Activated CD4-positive, alpha-beta memory T cell treated with anti-CD3 and anti-CD28 coated beads for 36 hours (primary cell): ENCODE results near the gene METTL21C. TPM values are rescaled to one million over a fixed set of nuclear protein-coding genes. Genes with fewer than 3 reads are reported as not detected.
A peak's percentile ranks its signal among the peaks of the same experiment; 100 is the strongest.

ENCODE experiments used
- CTCF ChIA-PET: fragments of 350-600 bp; sonication (Branson Sonifier 250); formaldehyde crosslinking; loops from one replicate; lab custom pipeline; 2021; ENCODE audit warnings: antibody characterized with exemption, inconsistent platforms; lab: Charles Lee
- POLR2A ChIA-PET: fragments of 350-600 bp; sonication (Branson Sonifier 250); formaldehyde crosslinking; loops from one replicate; lab custom pipeline; 2021; ENCODE audit warnings: antibody characterized with exemption; lab: Charles Lee
- DNase-seq: peaks from one replicate; pipeline ENCODE4 v3.0.0-alpha.2; 2020
- H3K27ac Mint-ChIP-seq: one replicate; pipeline ENCODE4 v1.8.0; 2021; ENCODE audit warnings: mixed read lengths
- H3K27me3 Mint-ChIP-seq: one replicate; pipeline ENCODE4 v1.8.0; 2021; ENCODE audit warnings: mixed read lengths
- H3K36me3 Mint-ChIP-seq: one replicate; pipeline ENCODE4 v1.8.0; 2021; ENCODE audit warnings: mixed read lengths
- H3K4me1 Mint-ChIP-seq: one replicate; pipeline ENCODE4 v1.8.0; 2021; ENCODE audit warnings: low read depth, mixed read lengths
- H3K4me3 Mint-ChIP-seq: one replicate; pipeline ENCODE4 v1.8.0; 2021; ENCODE audit warnings: mild to moderate bottlenecking, mixed read lengths
- H3K9me3 Mint-ChIP-seq: one replicate; pipeline ENCODE4 v1.8.0; 2021; ENCODE audit warnings: mixed read lengths
- intact Hi-C: fragments of 100-400 bp; cut with micrococcal nuclease; formaldehyde crosslinking; loops from one replicate; pipeline ENCODE4 v1.15.1; 2023
- total RNA-seq, 2 experiments: library from RNA; stranded (reverse); gene quantifications; one replicate each; pipeline ENCODE4 v1.2.3, GENCODE V29; 2021

METTL21C gene
- total RNA-seq, 2 experiments from 2014 or later = not detected

DNA sequence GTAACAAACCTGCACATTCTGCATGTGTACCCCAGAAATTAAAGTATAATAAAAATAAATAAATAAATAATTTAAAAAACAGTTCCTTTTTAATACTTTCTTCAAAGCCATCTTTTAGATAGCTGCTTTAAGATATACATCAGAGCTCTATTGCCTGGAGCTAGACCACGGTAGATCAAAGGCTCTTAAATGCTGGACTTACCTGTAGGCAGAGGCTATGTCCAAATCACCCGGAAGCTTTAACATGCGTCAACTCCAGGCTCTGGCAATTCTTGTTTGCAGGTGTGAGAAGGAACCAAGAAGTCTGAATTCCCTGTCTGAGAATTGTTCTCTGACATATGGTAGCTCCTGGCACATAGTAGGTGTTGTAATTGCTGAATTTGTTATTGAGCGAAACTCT is 1.6 kb upstream of the METTL21C start:
- no peaks in the 10 kb centered on the region for H3K36me3 Mint-ChIP-seq
- ChIA-PET CTCF (no interaction called here), POLR2A (no interaction called here)
- H3K27ac Mint-ChIP-seq = no peak overlapping the region
- no peak overlapping the region for H3K4me3 Mint-ChIP-seq
- H3K27me3 Mint-ChIP-seq = peaks cover 15% of the 10 kb centered on the region
- H3K9me3 Mint-ChIP-seq = peaks cover 9% of the 10 kb centered on the region
- intact Hi-C loops = no loop called here
- no peaks in the 10 kb centered on the region for H3K4me1 Mint-ChIP-seq
- no peak for DNase-seq

DNA sequence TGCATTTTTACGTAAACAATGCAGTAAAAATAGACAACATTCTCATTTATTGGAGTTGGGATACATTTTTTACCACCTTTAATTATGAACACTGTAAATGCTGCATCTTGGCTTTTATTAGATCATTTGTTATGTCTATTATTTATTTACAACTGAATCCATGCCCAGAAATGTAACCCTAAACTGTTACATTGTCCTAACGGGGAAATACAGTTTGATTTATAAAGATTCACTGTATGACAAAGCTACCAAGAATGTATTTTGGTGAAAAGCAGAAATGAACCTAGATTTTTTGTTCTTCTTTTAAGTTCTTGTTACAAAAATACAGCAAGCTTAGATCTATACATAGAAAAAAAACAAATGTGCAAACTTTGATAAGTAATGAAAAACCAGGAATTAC is 1.1 kb downstream of the METTL21C start:
- intact Hi-C loops = no loop called here
- POLR2A ChIA-PET = no interaction called here
- H3K4me3 Mint-ChIP-seq = no peak overlapping the region
- H3K4me1 Mint-ChIP-seq = no peaks in the 10 kb centered on the region
- H3K9me3 Mint-ChIP-seq = peaks cover 6% of the 10 kb centered on the region
- peaks cover 18% of the 10 kb centered on the region for H3K27me3 Mint-ChIP-seq
- no peak for DNase-seq
- no peak overlapping the region for H3K27ac Mint-ChIP-seq
- H3K36me3 Mint-ChIP-seq = no peaks in the 10 kb centered on the region
- CTCF ChIA-PET = no interaction called here

DNA sequence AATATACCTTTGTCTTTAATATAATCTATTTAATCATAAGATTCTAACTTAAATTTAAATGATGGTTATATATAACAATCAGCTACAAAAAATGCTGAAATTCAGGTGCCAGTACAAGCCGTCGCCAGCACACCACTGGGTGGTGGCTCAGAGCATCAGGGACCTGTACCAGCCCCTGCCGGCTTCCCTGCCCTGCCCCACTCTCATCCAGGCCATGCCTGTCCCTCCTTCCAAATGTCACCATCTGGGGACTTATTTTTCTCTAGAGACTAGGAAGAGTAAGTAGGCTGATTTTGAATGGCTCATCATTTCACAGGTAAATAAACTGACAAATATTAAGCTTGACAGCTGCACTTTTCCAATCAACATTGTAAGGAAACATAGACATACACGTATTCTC is 1.6 kb downstream of the METTL21C start:
- peaks cover 18% of the 10 kb centered on the region for H3K27me3 Mint-ChIP-seq
- no peak for DNase-seq
- H3K27ac Mint-ChIP-seq = no peak overlapping the region
- no peaks in the 10 kb centered on the region for H3K4me1 Mint-ChIP-seq
- no peak overlapping the region for H3K4me3 Mint-ChIP-seq
- H3K36me3 Mint-ChIP-seq = no peaks in the 10 kb centered on the region
- intact Hi-C loops = no loop called here
- peaks cover under 1% of the 10 kb centered on the region for H3K9me3 Mint-ChIP-seq
- ChIA-PET POLR2A (no interaction called here), CTCF (no interaction called here)

DNA sequence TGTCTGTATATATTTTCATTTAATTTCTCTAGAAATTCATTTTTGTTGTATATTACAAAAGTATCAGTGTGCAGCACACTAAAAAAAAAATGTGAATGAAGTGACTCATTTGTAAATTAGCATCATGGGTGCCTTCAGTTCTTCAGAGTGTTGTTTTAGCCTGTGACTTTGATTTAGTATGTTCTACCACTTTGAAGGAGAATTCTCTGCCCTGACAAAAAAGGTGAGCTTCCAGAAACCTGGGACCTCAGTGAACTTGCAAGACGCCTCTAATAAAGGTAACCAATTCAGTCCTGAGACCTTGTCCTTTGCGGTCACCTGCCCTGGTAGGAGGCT is 2.4 kb downstream of the METTL21C start:
- H3K4me3 Mint-ChIP-seq = no peak overlapping the region
- H3K9me3 Mint-ChIP-seq = no peaks in the 10 kb centered on the region
- H3K36me3 Mint-ChIP-seq = no peaks in the 10 kb centered on the region
- ChIA-PET POLR2A (no interaction called here), CTCF (no interaction called here)
- DNase-seq = no peak
- H3K27me3 Mint-ChIP-seq = peaks cover 18% of the 10 kb centered on the region
- H3K4me1 Mint-ChIP-seq = no peaks in the 10 kb centered on the region
- H3K27ac Mint-ChIP-seq = no peak overlapping the region
- intact Hi-C loops = no loop called here

DNA sequence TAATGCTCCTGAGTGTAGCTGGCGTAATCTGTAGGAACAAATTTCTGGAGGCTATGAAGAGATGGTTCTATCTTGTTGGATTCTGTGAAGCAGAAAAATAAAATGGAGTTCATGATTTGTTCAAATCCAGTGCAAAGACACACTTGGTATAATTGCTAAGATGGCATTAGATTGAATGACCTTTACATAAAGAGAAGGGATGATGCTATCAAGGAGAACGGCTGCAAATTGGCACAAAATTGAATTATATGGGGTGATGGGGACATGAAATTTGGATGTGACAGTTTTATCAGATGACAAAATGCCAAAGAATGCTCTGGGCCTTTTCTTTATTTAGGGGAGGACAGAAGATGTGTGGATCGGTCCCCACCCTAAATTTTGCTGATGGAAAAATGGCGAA is 4.0 kb downstream of the METTL21C start:
- POLR2A ChIA-PET = no interaction called here
- Mint-ChIP-seq H3K4me3 (no peak overlapping the region), H3K9me3 (no peaks in the 10 kb centered on the region), H3K27me3 (peaks cover 17% of the 10 kb centered on the region), H3K27ac (no peak overlapping the region), H3K36me3 (no peaks in the 10 kb centered on the region), H3K4me1 (peaks cover 9% of the 10 kb centered on the region)
- DNase-seq = no peak
- intact Hi-C loops = no loop called here
- CTCF ChIA-PET = no interaction called here

DNA sequence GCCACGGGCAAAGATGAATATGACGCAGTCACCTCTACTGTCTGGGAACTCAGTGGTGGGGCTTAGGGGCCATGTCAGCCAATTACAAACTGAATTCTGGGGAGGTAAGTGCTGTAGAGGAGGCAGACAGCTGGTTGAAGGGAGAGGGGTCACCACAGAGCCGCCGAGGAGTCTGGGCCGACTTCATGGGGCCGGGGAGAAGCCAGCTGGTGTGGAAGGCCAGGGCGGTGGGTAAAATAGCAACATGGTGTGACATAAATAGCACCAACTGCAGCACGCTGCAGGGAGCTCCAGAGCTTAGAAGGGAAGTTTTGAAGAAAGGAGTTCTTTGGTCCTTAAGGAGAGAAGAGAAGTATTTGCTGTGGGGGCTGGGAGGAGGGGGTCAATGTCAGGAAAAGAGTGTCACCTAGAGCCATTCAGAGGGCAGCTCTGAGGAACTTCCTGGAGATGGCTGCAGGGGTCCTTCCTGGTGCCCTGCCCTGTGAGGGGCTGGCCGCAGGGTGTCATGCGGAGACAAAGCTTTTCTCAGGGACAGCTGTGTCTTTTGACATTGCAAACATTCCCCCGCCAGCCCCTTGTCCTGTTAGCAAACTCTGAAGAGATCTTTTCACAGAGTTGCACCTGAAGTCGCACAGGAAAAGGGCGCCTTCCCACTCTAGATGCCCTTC is 6.4 kb downstream of the METTL21C start:
- peaks cover 10% of the 10 kb centered on the region for H3K4me1 Mint-ChIP-seq
- CTCF ChIA-PET = no interaction called here
- intact Hi-C loops = no loop called here
- H3K27me3 Mint-ChIP-seq = peaks cover 14% of the 10 kb centered on the region
- H3K4me3 Mint-ChIP-seq = no peak overlapping the region
- no peak overlapping the region for H3K27ac Mint-ChIP-seq
- POLR2A ChIA-PET = no interaction called here
- no peaks in the 10 kb centered on the region for H3K36me3 Mint-ChIP-seq
- no peak for DNase-seq
- H3K9me3 Mint-ChIP-seq = no peaks in the 10 kb centered on the region

DNA sequence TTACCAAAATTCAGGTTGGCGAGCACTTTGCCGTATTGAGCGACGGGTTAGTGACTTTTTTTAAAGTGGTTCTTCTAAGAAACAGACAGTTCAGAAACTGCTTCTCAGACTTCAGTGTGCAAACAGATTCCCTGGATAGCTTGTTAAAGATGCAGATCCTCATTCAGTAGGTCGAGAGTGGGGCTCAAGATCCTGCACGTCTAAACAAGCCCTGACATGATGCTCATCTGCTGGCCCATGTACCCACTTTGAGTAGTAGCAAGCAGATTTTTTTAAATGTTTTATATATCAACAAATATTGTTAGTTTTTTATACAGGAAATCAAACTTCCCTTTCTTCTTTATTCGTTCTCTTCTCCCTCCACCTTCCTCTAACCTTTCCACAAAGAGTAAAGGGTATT is 7.3 kb downstream of the METTL21C start:
- peaks cover 11% of the 10 kb centered on the region for H3K27me3 Mint-ChIP-seq
- intact Hi-C loops = no loop called here
- H3K36me3 Mint-ChIP-seq = no peaks in the 10 kb centered on the region
- H3K27ac Mint-ChIP-seq = no peak overlapping the region
- no peaks in the 10 kb centered on the region for H3K9me3 Mint-ChIP-seq
- no peak for DNase-seq
- no peak overlapping the region for H3K4me3 Mint-ChIP-seq
- CTCF ChIA-PET = interaction anchor here (0.6 kb wide), 1 partner anchor 28 kb away, joined by 4 read pairs; no protein-coding TSS in a partner anchor
- POLR2A ChIA-PET = no interaction called here
- H3K4me1 Mint-ChIP-seq = peaks cover 15% of the 10 kb centered on the region

DNA sequence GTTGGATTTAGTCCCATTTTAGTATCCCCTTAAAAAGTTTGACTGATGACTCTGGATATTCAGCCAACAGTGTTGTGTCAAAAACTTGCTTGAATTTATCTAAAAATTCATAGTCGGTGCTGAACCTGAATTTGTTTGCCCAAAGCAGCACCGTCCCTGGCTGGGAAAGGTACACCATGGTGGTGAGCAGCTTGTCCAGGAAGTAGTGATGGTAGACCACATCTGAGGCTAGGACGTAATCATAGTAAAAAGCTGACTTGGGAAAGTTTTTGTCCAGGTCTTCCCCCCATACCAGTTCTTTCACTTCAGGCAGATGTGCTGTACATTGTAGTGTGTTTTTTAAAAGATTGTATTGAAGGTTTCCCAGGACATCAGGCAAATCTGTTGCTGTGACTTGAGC is 8.8 kb downstream of the METTL21C start:
- intact Hi-C loops = no loop called here
- no peak for DNase-seq
- Mint-ChIP-seq H3K4me3 (no peak overlapping the region), H3K9me3 (no peaks in the 10 kb centered on the region), H3K36me3 (no peaks in the 10 kb centered on the region), H3K27me3 (peaks cover 5% of the 10 kb centered on the region), H3K4me1 (peaks cover 22% of the 10 kb centered on the region), H3K27ac (no peak overlapping the region)
- POLR2A ChIA-PET = interaction anchor here (0.9 kb wide), 1 partner anchor 113 kb away, joined by 3 read pairs; no protein-coding TSS in a partner anchor
- CTCF ChIA-PET = no interaction called here

DNA sequence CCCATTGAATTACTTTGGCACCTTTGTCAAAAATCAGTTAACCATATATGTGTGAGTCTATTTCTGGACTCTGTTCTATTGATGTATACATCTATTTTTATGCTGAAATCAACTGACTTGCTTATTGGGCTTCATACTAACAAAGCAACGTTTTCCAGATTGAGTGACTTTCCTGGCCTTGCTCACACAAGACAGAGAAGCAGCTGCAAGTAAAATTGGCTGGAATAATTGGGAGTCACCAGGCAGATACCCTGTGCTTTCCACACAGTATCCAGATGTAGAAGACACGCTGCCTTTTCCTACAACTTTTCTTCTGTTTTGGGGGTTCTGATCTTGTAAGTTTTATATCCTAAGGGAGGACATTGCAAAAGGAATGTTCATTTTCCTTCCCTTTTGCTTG is 11.2 kb downstream of the METTL21C start:
- peaks cover 8% of the 10 kb centered on the region for H3K36me3 Mint-ChIP-seq
- H3K9me3 Mint-ChIP-seq = no peaks in the 10 kb centered on the region
- peaks cover 31% of the 10 kb centered on the region for H3K4me1 Mint-ChIP-seq
- CTCF ChIA-PET = interaction anchor here (0.8 kb wide), 1 partner anchor 116 kb away, joined by 3 read pairs; no protein-coding TSS in a partner anchor
- DNase-seq = no peak
- no peaks in the 10 kb centered on the region for H3K27me3 Mint-ChIP-seq
- intact Hi-C loops = loop anchor here (5.0 kb wide), 1 partner anchor 164 kb away; the partner anchor contains the start of gene ERCC5
- H3K27ac Mint-ChIP-seq = no peak overlapping the region
- H3K4me3 Mint-ChIP-seq = no peak overlapping the region
- POLR2A ChIA-PET = interaction anchor here (1.0 kb wide), 1 partner anchor 88 kb away, joined by 3 read pairs; no protein-coding TSS in a partner anchor

DNA sequence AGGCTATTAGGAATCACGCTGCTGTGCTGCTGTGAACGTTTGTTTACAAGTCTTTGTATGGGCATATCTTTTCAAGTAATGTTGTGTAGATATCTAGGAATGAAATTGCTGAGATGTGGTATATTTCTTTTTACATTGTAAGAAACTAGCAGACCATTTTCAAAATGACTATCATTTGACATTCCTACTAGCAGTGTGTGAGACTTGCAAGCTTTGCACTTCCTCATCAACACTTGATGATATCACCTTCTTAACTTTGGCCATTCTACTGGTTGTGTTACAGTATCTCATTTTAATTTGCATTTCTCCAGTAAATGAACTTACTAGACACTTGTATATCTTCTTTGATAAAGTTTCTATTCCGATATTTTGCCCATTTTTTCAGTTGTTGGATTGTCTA is 12.1 kb downstream of the METTL21C start:
- Mint-ChIP-seq H3K36me3 (peaks cover 10% of the 10 kb centered on the region), H3K9me3 (no peaks in the 10 kb centered on the region), H3K27me3 (no peaks in the 10 kb centered on the region), H3K4me1 (peaks cover 31% of the 10 kb centered on the region), H3K4me3 (no peak overlapping the region), H3K27ac (no peak overlapping the region)
- CTCF ChIA-PET = interaction anchor here (0.8 kb wide), 1 partner anchor 117 kb away, joined by 3 read pairs; no protein-coding TSS in a partner anchor
- intact Hi-C loops = loop anchor here (5.0 kb wide), 1 partner anchor 165 kb away; the partner anchor contains the start of gene ERCC5
- DNase-seq = no peak
- POLR2A ChIA-PET = interaction anchor here (1.0 kb wide), 1 partner anchor 87 kb away, joined by 3 read pairs; no protein-coding TSS in a partner anchor

DNA sequence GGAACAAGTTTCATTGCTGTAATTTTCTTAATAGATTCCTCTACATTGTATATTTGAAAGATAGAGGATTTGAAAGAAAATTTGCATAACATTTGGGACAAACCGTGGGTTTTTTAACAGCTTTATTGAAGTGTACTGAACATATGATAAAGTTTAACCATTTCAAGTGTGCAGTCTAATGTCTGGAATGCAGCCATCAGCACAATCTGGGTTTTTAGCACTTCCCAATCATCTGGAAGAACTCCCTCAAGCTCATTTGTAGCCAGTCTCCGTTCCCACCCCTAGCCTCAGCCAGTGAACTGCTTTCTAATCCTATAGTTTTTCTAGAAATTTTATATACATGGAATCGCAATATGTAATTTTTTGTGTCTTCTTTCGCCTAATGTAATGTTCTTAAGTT is 12.6 kb downstream of the METTL21C start:
- POLR2A ChIA-PET = no interaction called here
- H3K27me3 Mint-ChIP-seq = no peaks in the 10 kb centered on the region
- CTCF ChIA-PET = no interaction called here
- peaks cover 31% of the 10 kb centered on the region for H3K4me1 Mint-ChIP-seq
- no peak overlapping the region for H3K4me3 Mint-ChIP-seq
- no peak overlapping the region for H3K27ac Mint-ChIP-seq
- H3K36me3 Mint-ChIP-seq = peaks cover 14% of the 10 kb centered on the region
- no peak for DNase-seq
- no peaks in the 10 kb centered on the region for H3K9me3 Mint-ChIP-seq
- intact Hi-C loops = loop anchor here (5.0 kb wide), 1 partner anchor 165 kb away; the partner anchor contains the start of gene ERCC5

DNA sequence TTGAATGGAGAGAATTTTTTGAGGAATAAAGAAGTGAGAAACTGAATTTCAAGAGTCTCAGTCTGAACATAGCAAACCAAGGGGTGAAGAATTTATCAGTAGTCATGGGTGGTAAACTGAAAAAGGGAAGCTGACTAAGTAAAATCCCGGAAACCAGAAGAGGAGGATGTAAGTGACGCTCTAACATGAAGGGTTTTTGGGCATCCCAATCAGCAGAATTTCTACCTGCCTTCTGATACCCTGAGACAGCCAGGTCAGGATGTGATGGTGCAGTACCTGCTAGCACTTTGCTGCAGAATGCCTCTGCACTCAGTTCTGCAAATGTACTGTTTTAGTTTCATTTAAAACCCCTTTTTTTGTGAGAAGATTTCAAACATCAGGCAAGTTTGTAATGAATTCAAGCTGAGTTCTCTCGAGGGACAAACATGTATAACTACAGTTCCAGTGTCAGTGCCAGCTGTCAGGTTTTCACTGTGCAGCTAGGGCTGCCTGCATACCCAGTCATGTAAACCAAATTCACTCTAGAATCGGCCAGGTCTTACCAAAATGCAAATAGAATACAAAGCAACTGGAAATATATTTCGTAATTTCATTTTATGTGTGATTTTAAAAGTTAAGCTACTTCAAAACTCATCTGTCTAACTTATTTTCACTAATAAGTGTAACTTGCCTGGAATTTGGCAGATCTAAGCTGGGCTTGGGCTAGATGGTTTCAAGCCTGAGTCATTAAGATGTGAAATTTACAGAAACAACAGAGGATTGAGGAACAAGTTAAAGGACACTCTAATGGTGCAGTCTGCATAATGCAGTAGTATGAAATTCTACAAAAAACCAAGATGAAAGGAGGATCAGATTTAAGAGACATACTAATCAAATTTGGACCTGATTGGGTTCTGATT is 13.8 kb downstream of the METTL21C start:
- intact Hi-C loops = loop anchor here (5.0 kb wide), 1 partner anchor 166 kb away; the partner anchor contains the start of gene ERCC5
- no peaks in the 10 kb centered on the region for H3K27me3 Mint-ChIP-seq
- H3K4me3 Mint-ChIP-seq = no peak overlapping the region
- ChIA-PET POLR2A (no interaction called here), CTCF (interaction anchor here (1.2 kb wide), 1 partner anchor 120 kb away, joined by 3 read pairs; no protein-coding TSS in a partner anchor)
- no peaks in the 10 kb centered on the region for H3K9me3 Mint-ChIP-seq
- H3K4me1 Mint-ChIP-seq = peaks cover 24% of the 10 kb centered on the region
- peak overlapping the region; percentile 69 for H3K27ac Mint-ChIP-seq
- DNase-seq = no peak
- H3K36me3 Mint-ChIP-seq = peaks cover 18% of the 10 kb centered on the region
